GM18951 (cell line): ENCODE results near the gene SSTR4.

Experiments
- POLR2A ChIP-seq: IDR thresholded peaks from 4 replicates; pipeline ENCODE4 v1.6.1; 2011; ENCODE audit warnings: mild to moderate bottlenecking; ENCODE audit not compliant: insufficient read length, insufficient read depth; ENCODE audit errors: extremely low read depth
- in situ Hi-C: fragments of 300-500 bp; cut with MboI; formaldehyde crosslinking; loops from one replicate; pipeline ENCODE4 v1.12.0; 2022; ENCODE audit warnings: low sequenced_read_pairs, mixed read lengths, inconsistent platforms; ENCODE audit not compliant: unreplicated experiment

SSTR4 gene

GRCh38 chr20:23039136-23039875, 4.2 kb downstream of the SSTR4 start:
- no peak for TF ChIP-seq POLR2A
- in situ Hi-C loops = no loop called here

GRCh38 chr20:23039885-23040508, 4.9 kb downstream of the SSTR4 start:
- TF ChIP-seq POLR2A = no peak
- in situ Hi-C loops = no loop called here

GRCh38 chr20:23042270-23042669, 7.2 kb downstream of the SSTR4 start:
- in situ Hi-C loops = no loop called here
- TF ChIP-seq POLR2A = no peak

GRCh38 chr20:23043376-23043775, 8.3 kb downstream of the SSTR4 start:
- TF ChIP-seq POLR2A = no peak
- in situ Hi-C loops = no loop called here

GRCh38 chr20:23046431-23046830, 11.3 kb downstream of the SSTR4 start:
- in situ Hi-C loops = no loop called here
- TF ChIP-seq POLR2A = no peak

GRCh38 chr20:23047001-23047737, 12.1 kb downstream of the SSTR4 start:
- in situ Hi-C loops = no loop called here
- no peak for TF ChIP-seq POLR2A

GRCh38 chr20:23047738-23048214, 12.7 kb downstream of the SSTR4 start:
- no peak for TF ChIP-seq POLR2A
- in situ Hi-C loops = no loop called here

- TF ChIP-seq POLR2A = no peak
- in situ Hi-C loops = no loop called here
Measured at GRCh38 chr20:23048283-23049200, 13.4 kb downstream of the SSTR4 start.

- in situ Hi-C loops = no loop called here
- TF ChIP-seq POLR2A = no peak
Measured at GRCh38 chr20:23049201-23050075, 14.3 kb downstream of the SSTR4 start, which contains the start of gene THBD. TSS of gene THBD (minus strand) at chr20:23049672. CDS start at chr20:23049504, 168 bp downstream.

- in situ Hi-C loops = no loop called here
- TF ChIP-seq POLR2A = no peak
Measured at GRCh38 chr20:23050076-23050838, 15.1 kb downstream of the SSTR4 start.
